Occipital lobe (tissue), 2 donors: ENCODE data around the gene ACOT13. TPM values are rescaled to one million over a fixed set of nuclear protein-coding genes. Genes with fewer than 3 reads are reported as not detected.
"Not testable (repeated sequence)": the region's sequence is repeated elsewhere in the genome, so short reads cannot be mapped to it uniquely, and the experiment has no call there.

Experiments used
- DNase-seq: peaks from one replicate; lab custom pipeline; 2025; lab: John Stamatoyannopoulos, UW
- total RNA-seq: library from RNA; depleted of rRNA; stranded (reverse); fragments of >200 nt; gene quantifications from one replicate; pipeline ENCODE4 v1.2.3, GENCODE V29; 2014

Gene ACOT13
- total RNA-seq, 1 donor from 2014 or later = 4.4 TPM

DNA sequence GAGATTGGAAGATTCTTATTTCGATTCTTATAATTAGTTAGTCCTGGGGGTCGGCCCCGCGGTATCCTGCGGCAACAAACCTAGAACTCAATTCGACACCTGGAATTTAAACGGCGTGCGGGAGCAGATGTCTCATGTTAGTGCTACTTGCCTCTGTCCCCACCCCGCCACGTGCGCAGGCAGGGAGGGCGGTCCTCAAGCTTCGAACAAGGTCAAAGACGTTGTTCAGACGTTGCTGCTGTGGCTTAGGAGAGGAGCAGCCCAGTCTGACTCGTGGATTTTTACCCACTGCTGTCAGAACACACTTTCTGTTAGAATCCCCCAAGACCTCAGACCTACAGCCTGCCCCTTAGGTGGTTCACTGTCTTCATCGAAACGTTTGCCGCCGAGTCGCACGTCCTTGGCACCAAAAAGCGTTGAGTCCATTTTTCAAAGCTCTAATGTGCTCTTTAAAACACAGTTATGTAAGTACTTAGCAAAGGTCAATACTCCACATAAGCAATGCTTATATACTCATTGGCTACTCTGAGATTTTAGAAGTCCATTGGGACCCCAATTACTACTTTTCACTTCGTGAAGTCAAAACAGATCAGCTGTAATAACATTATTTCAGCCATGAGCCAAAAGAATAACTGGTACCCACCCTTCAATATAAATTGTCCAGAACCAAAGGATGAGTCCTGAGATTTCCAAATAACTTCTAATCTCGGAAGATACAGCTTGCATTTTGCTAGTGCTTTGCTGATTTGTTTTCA lies 54.8 kb downstream of the ACOT13 start:
- no peak for DNase-seq

DNA sequence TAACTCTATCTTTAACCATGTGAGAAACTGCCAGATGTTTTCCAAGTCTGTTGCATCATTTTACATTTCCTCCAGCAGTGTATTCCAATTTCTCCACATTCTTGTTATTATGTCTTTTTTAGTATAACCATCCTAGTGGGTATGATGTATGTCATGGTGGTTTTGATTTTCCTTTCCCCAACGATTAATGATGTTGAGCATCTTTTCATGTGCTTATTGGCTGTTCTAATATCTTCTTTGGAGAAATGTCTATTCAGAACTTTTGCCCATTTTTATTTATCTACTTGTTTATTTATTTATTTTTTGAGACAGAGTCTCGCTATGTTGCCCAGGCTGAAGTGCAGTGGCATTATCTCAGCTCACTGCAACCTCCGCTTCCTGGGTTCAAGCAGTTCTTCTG lies 56.4 kb downstream of the ACOT13 start:
- DNase-seq = no peak

DNA sequence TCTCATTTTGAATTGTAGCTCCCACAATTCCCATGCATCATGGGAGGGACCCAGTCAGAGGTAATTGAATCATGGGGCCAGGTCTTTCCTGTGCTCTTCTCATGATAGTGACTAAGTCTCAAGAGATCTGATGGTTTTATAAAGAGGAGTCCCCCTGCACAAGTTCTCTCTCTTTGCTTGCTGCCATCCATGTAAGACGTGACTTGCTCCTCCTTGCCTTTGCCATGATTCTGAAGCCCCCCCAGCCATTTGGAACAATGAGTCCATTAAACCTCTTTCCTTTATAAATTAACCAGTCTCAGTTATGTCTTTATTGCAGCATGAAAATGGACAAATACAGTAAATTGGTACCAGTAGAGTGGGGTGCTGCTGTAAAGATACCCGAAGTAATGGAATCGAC lies 63.8 kb downstream of the ACOT13 start:
- not testable (repeated sequence) for DNase-seq

DNA sequence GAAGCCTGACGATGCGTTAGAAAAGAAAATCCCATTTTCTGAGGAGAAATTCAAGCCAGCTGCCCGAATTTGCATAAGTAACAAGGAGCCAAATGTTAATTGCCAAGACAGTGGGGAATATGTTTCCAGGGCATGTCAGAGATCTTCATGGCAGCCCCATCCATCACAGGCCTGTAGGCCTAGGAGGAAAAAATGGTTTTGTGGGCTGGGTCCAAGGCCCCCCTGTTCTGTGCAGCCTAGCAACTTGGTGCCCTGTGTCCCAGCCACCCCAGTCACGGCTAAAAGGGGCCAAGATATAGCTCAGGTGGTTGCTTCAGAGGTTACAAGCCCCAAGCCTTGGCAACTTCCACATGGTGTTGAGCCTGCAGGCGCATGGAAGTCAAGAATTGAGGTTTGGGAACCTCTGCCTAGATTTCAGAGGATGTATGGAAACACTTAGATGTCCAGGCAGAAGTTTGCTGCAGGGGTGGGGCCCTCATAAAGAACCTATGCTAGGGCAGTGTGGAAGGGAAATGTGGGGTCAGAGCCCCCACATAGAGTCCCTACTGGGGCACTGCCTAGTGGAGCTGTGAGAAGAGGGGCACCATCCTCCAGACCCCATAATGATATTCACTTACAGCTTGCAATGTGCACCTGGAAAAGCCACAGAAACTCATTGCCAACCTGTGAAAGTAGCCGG lies 64.7 kb downstream of the ACOT13 start:
- not testable (repeated sequence) for DNase-seq

DNA sequence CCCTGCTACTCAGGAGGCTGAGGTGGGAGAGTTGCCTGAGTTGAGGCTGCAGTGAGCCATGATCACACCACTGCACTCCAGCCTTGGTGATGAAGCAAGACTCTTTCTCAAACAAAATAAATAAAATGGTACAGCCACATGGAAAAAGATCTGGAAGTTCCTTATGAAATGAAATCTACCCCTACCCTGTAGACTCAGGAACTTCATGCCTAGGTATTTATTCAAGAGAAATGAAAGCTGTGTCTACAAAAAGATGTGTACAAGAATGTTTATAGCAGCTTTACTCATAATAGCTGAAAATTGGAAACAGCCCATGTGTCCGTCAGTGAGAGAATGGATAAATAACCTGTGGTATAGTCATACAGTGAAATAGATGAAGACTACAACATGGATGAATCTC lies 67.3 kb downstream of the ACOT13 start:
- DNase-seq = no peak

DNA sequence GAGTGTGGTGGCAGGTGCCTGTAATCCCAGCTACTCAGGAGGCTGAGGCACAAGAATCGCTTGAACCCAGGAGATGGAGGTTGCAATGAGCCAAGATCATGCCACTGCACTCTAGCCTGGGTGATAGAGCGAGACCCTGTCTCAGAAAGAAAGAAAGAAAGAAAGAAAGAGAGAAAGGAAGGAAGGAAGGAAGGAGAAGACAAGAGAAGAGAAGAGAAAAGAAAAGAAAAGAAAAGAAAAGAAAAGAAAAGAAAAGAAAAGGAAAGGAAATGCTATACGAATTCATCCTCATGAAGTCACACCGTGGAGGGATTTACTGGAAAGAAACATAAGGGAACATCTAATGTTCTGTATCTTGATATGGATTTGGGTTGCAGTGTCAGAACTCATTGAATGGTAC lies 67.8 kb downstream of the ACOT13 start:
- DNase-seq = not testable (repeated sequence)

DNA sequence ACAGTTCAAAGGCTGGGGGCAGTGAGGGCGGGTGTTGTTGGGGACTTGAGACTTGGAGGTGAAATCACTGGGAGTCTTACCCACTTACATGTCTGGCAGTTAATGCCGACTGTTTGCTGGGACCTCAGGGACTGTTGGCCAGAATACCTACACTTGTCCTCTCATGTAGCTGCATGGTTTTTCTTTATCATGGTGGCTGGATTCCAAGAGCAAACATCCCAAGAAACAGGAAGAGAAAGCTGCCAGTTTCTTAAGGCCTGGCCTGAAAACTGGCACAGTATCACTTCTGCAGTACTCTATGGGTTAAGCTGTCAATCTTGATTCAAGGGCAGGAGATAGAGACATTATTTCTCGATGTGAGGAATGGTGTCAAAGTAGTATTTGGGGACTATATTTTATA lies 71.9 kb downstream of the ACOT13 start:
- no peak for DNase-seq

DNA sequence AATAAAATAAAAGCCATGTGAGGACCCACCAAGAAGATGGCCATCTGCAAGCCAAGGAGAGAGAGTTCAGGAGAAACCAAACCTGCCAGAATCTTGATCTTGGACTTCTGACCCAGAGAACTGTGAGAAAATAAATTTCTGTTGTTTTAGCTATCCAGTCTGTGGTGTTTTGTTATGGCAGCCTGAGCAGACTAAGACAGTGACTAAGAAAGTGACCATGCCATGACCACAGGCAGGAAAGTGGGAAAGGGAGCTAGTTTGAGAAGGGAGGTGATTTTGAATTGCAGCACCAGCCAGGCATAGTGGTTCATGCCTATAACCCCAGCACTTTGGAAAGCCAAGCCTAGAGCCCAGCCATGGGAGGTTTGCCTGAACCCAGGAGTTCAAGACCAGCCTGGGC lies 74.0 kb downstream of the ACOT13 start:
- DNase-seq = no peak

DNA sequence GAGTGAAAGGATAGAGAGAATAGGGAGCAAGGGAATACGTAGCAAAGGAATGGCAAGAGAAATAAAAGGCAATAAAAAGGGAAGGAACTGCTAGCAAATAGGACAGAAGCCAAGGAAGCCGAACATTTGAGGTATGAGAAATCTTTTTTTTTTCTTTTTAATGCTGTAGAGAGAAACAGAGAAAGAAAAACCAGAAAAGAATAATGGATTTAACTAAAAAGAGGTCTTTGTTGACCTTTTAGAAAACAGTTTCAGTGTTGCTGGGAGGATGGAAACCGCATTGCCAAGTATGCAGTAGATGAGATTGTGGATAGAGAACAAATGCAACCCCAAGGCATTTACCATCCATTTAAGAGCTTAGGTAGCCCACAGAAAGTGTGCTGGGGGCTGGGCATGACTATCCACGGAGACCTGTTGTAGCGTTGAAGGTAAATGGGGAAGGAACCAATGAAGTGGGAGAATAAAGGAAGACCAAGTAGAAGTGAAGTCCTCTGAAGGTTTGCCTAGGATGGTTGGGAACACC lies 75.4 kb downstream of the ACOT13 start:
- no peak for DNase-seq

DNA sequence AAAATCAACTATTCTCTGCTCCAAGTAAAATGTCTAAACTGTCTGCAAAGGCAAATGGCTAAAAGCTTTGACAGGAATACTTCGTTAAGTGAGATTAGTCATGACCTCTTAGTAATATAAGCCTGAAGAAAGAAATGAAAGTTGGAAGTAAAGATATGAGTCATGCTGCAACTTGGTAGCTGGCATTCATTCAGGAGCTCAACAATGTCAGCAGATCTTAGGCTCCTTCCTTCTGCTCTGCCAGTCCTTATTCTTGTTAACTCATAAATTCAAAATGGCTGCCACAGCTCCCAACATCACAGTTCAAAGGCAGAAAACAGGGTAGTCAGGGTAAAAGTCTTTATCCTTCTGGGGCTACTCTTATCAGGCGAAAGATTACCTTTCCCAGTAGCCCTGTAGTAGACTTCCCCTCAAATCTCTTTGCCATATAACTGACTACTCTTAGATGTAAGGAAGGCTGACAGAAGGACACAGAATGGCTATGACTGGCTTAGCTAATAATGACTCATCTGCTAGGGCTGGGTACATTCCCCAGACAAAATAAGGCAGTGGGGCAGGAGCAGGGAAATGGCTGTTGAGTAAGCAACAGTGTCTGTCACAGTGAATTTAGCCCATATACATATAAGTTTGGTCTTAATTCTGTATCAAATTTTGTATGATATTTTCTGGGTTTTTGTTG lies 76.5 kb downstream of the ACOT13 start:
- no peak for DNase-seq

DNA sequence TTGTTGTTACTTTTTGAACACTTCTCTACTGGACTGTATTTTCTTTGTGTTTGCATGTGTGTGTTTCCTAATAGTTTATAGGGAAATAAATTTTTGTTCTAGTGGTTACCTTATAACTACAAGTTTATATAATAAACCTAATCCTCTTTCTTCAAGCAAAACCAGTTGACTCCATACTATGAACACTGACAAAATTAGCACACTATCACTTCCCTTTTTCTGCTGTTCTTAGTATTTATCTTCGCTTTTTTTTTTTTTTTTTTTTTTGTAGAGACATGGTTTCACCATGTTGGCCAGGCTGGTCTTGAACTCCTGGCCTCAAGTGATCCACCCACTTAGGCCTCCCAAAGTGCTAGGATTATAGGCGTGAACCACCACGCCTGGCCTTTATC lies 77.1 kb downstream of the ACOT13 start:
- no peak for DNase-seq

DNA sequence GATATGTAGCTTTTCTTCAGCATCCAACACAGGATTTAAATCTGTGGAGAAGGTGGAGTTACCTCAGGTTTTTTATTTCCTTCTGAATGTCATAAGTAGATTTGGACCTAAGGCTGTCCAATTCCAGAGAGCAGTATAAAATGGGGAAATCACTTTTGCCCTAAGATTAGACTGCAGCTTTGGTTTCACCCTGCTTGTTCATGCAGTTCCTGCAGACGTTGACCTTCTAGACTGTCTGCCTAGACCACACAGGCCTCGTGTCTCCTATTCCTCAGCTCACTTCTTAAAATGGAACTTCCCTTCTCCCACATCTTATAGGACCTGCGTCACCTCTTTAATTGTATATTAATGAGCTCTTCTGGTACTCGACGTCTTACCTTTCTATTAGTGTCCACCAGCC lies 78.0 kb downstream of the ACOT13 start:
- no peak for DNase-seq

DNA sequence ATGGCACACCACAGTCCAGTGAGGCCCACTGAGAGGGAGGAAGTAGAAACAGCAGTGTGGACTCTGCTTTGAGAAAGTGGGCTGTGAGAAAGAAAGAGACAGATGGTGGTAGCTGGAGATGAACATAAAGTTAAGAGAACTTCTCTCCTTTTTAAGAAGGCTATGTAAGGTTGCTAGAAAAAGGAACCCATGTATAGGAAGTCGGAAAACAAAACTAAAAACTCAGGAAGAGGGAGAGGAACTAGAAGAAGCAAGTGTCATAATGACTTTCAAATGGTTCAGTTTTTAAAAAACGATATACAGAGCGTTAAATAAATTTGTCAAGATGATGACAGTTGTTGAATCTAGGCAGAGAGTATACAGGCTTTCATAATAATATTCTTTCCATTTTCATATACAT lies 82.4 kb downstream of the ACOT13 start:
- DNase-seq = no peak

DNA sequence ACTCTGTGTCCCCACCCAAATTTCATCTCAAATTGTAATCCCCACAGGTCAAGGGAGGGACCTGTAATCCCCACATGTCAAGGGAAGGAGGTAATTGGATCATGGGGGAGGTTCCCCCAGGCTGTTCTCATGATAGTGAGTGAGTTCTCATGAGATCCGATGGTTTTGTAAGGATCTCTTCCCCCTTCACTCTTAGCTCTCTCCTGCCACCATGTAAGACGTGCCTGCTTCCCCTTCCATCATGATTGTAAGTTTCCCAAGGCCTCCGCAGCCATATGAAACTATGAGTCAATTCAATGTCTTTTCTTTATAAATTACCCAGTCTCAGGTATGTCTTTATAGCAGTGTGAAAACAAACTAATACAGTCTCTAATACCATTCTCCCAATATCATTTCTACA lies 84.0 kb downstream of the ACOT13 start:
- DNase-seq = not testable (repeated sequence)

DNA sequence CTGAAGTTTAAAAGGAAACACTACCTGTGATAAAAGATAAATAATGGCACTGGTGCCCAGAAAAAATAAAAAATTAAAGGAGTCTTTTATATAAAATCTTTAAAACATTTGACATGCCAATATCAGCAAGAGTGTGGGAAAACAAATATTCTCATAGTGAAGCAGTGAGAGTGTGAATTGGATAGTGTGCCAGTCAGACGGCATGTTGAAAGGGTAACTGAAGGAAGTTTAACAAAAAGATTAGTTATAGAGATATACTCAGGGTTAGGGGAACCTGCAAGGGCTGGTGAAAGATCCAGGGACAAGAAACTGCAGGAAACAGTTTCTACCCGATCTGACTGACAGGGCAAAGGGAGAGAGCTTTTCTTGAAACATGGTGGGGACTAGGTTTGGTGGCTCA lies 85.6 kb downstream of the ACOT13 start:
- DNase-seq = no peak

DNA sequence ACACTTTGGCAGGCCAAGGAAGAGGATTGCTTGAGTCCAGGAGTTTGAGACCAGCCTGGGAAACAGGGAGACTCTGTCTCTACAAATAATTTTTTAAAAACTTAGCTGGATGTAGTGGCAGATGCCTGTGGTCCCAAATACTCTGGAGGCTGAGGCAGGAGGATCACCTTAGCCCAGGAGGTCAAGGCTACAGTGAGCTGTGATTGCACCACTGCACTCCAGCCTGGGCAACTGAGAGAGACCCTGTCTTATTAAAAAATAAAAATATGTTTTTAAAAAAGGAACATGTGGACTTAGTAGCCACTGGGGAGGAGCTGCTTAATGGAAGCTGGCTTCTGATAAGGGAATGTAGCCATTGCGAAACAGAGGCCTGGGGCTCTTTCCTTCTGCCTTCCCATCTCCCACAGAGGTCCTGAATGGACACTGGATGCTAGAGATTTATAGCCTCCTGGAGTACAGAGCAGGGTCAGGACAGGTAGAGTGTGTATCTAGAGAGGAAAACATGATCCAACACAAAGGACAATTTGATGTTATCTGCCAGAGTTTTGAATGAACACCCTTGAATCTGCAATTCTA lies 86.1 kb downstream of the ACOT13 start:
- DNase-seq = no peak

DNA sequence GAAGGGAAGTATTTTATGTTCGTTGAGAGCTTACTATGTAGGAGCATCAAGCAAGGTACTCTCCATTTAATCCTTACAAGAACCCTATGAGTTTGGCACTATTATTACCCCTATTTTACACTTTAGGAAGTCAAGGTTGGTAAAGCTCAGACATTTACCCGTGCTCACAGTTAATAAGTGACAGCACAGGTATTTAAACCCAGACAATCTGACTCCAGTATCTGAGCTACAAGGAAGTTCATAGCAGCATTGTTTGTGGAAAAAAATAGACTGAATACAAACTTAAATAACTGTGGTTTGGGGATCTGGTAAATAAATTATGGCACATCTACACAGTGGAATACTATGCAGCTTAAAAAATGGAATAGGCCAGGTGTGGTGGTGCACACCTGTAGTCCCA lies 86.7 kb downstream of the ACOT13 start:
- no peak for DNase-seq

DNA sequence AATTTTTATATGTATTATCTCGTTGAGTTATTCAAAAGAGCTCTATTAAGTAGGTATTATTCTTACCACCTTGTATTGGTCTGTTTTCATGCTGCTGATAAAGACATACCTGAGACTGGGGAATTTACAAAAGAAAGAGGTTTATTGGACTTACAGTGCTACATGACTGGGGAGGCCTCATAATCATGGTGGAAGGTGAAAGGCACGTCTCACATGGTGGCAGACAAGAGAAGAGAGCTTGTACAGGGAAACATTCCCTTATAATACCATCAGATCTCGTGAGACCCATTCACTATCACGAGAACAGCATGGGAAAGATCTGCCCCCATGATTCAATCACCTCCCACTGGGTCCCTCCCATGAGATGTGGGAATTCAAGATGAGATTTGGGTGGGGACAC lies 87.5 kb downstream of the ACOT13 start:
- DNase-seq = not testable (repeated sequence)
